GM18861 (cell line): ENCODE data around the gene DUOXA1.
"Not testable (repeated sequence)": the region's sequence is repeated elsewhere in the genome, so short reads cannot be mapped to it uniquely, and the experiment has no call there.

Source experiments
- ATAC-seq: cut with Tn5 transposase; IDR thresholded peaks from one replicate; pipeline ENCODE4 v1.9.1; 2021; ENCODE audit not compliant: unreplicated experiment

The DUOXA1 gene

GRCh38 chr15:45114751-45115085 lies 15.0 kb downstream of the DUOXA1 start:
- ATAC-seq, result no peak

DNA sequence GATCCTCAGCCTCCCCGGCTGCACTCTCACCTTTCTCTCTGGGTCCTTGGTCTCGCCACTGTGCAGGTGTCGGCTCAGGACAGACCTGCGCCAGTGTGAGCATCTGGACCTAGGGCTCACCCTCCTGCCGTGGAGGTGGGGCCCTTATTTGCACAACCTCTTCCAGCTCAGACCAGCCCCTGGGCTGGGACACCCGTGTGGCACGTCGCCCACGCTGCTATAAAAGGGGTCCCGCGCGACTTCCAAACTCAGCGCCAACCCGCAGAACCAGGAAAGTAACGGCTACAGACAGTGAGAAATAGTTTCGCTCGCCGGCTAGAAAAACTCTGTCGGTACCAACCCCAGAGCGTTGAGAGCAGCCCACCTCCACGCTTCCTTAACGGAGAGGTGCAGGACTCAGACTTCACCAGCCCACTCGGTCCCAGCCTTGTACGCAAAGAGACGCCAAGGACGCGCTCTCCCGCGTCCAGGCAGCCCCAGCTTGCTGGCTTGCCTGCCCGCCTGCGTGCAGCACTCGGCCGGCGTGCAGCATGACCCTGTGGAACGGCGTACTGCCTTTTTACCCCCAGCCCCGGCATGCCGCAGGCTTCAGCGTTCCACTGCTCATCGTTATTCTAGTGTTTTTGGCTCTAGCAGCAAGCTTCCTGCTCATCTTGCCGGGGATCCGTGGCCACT lies 15.5 kb downstream of the DUOXA1 start, which contains the start of the genes DUOX2 and DUOXA2:
DUOX2 (minus strand) TSS at position 97 of the 675 bp plus-strand sequence. CDS start 761 bp downstream, outside the sequence.
DUOXA2 (plus strand) TSS at position 251 of the 675 bp plus-strand sequence; CDS start at position 531, 280 bp downstream.
- ATAC-seq, result no peak

- ATAC-seq, result no peak
Observed at GRCh38 chr15:45113380-45113990, 16.2 kb downstream of the DUOXA1 start.

- no peak for ATAC-seq
Observed at GRCh38 chr15:45112591-45113379, 16.9 kb downstream of the DUOXA1 start.

DNA sequence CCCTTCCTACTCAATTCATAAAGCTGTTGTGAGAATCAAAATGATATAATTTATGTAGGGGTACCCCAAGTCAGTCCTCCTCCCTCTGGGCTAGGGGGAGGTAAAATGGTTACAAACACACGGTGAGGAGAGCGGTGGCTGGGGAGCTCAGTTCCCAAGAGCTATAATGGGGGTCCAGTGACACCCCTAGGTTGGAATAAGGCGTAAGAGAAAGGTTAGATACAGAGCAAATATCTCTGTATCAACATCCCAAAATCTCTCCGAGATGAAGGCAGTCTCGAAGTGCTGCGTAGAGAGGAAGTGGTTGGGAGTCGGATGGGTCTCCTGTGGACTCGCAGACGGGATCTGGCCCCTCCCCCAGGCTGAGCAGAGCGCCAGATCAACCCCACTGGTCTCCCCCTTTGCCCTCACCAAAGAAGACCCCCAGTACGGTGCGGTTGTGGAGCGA lies 17.5 kb downstream of the DUOXA1 start:
- ATAC-seq, result no peak

- no peak for ATAC-seq
Observed at GRCh38 chr15:45111390-45112142, 18.1 kb downstream of the DUOXA1 start.

GRCh38 chr15:45110256-45110820 lies 19.3 kb downstream of the DUOXA1 start:
- no peak for ATAC-seq

DNA sequence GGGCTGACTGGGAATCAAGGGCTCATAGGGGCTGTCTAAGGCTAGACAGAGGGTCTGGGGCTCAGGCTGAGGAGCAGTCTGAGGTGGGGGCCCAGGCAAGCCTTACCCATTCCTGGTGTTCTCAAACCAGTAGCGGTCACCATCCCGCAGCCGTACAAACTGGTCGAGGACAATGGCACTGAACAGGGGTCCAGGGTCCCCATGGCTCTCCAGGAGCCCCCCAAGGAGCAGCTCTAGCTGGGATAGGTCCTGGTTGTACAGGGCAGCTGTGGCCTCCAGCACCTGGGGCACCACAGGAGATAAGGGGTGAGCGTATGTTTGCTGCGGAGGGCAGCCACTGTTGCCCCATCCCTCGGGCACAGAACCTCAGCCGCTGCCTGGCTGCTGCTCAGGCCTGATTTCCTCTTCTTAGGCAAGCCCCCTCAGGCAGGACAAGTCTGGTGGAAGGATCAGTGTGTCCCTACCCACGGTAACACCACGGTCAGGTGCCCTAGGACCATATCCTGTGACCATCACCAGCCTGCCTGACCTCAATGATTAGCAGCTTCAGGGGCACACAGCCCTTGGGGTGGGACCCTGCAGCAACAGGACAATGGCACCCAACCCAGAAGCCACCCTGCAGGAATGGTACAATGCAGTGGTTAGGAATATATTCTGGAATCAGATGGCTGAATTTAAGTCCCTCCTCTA lies 21.6 kb downstream of the DUOXA1 start:
- no peak for ATAC-seq

GRCh38 chr15:45106002-45106790 lies 23.5 kb downstream of the DUOXA1 start:
- ATAC-seq, result no peak

DNA sequence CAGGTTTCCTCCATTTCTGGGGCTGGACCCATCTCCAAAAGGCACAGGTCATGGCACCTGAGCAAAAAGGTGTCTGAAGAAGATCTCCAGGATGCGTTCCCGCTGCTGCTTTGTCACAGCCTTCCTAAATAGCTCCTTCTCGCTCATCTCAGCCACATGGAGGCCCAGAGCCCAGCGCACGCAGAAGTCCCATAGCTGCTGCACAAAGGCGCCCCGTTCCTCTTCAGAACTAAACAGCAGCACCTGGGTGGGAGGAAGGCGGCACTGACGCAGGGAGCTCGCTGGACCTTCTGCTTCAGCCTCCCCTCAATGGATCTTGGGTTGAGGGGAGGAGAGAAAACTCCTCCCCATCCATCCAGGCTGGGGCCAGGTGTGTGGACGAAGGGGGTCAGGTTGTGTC lies 24.1 kb downstream of the DUOXA1 start:
- ATAC-seq, result no peak

DNA sequence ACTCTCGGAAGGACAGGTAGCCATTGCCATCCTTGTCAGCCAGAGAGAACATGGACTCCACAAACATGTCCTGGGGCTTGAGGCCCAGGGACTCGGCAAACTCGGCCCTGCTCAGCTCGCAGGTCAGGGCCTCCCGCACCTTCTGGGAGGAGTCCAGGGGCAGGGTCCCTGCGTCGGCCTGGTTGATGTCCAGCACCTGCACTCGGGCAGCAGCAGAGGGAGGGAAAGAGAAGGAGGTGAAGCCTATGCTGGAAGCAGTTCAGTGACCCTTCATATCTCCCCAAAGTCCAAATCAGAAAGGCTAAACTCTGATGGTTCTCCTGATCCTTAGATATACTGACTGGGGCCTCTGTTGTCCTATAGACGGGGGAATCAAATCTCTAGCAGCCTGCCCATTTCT lies 25.5 kb downstream of the DUOXA1 start:
- ATAC-seq, result not testable (repeated sequence)

DNA sequence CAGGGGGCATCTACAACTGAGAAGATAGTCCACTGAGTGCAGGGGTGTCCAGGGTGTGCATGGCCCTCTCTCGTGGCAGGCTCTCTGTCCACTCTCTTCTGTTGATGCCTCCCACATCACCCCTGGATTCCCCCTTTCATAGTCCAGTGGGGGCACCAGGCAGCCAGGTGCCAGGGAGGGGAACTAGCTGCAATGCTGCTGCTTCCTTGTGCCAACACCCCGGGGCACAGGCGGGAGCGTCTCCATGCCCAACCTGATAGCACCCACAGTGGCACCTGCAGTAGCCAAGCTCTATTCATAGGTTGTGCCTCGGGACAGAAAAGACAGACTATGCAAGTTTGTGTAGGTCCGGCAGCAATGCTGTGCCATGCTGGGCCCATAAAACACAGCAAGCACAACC lies 27.5 kb downstream of the DUOXA1 start:
- ATAC-seq, result no peak

- ATAC-seq, result no peak
Observed at GRCh38 chr15:45101749-45102148, 27.9 kb downstream of the DUOXA1 start.

DNA sequence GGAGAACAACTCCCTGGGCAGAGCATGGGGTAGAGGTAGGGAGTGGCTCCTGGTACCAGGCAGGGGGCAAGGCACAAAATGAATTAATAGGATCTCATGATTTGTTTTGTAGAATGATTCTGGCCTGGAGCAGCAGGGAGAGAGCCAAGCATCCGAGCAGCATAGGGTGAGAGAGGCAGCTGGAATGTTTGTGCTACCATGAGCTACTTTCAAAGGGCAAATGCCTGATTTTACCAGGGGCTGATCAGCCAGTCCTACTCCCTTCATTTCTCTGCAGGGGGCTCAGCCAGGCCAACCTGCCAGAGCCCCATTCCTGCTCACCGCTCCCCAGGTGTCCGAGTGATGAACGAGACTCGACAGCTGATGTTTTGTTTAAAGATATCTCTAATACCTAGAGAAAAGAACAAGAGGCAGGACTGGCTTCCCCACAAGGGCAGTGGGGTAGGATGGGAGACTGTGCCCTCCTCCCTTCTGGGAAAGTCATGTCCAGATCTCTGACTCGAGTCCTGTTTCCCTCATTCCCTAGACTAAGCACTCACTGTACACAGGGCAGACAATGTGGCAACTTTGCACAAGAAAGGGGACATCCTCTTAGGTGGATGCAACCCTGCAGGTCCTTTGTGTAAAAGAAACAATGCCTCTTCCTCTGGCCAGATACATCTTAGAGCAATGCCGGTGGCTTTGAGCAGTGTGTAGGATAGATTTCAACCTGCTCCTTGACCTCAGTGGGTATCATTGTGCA lies 28.6 kb downstream of the DUOXA1 start:
- ATAC-seq, result no peak

DNA sequence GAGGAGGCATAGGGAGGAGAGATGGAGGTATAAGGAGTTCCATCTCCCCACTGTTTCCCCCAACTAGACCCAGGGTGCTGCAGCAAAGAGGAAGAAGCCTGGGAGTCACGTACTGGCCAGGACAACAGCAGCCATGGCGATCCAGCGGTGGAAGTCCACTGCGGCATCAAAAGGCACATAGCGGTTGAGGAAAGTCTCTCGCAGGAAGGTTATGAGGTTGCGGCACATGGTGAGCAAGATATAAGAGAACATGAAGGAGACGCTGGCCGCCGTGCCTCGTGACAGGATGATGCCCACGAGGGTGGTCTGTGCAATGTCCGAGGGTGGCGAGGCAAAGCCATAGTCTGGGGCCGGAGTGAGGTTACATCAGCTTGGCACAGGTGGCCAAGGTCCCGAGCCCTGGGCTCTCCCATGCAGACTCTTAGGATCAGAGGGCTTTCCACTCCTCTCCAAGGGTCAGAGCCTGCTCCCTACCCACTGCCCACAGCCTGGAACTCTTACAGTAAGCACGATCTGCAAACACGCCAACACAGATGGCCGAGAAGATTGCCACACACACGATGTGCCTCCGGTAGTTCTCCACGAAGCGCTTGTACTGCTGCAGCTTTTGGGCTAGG lies 30.0 kb downstream of the DUOXA1 start:
- ATAC-seq, result no peak

- ATAC-seq, result no peak
Observed at GRCh38 chr15:45097466-45097865, 32.2 kb downstream of the DUOXA1 start.

DNA sequence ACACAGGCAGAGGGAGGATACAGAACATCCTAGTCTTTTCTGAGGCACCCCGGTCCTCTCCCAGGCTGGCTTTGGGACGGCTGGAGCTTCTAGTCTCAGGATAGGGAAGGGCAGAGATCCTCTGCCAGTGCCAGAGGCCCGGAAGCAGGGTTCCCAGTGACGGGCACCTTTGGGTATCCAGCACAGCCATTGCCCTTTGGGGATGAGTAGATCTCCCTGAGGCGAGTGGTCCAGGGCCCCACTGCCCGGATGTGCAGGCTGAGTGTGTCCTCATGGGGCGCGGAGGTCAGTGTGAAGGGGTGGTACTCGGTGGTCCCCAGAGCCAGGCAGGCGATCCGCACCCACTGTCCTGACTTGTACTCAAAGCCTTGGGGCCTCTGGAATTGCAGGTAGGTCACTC lies 34.0 kb downstream of the DUOXA1 start:
- no peak for ATAC-seq

DNA sequence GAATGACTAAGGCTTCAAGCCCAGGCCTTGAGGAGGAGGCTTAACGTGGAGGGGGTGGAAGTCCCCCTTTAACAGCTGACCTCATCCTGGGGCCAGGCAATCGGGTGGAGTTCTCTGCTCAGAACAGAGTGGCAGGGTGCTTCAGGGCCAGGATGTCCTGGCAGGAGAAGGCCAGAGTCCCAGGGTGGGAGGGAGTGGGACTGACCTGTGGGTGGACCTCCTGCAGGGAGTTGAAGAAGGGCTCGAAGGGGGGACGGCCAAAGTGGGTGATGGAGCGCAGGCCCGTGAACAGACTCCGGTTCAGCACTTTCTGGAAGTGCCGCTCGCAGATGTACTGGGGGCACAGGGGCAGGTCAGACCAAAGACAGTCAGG lies 35.3 kb downstream of the DUOXA1 start:
- ATAC-seq, result no peak
